CD4-positive, alpha-beta T cell (primary cell): ENCODE data around the gene MED20. TPM values are rescaled to one million over a fixed set of nuclear protein-coding genes. Genes with fewer than 3 reads are reported as not detected.

Experiments
- ATAC-seq: fragments of 200-7000 bp; cut with Tn5 transposase; one replicate; pipeline ENCODE4 v1.10.0; 2022; ENCODE audit warnings: mild to moderate bottlenecking; ENCODE audit not compliant: poor library complexity
- CTCF ChIA-PET: fragments of 350-600 bp; sonication (Branson Sonifier 250); formaldehyde crosslinking; loops from one replicate; lab custom pipeline; 2021; ENCODE audit warnings: antibody characterized with exemption, inconsistent platforms; lab: Charles Lee
- POLR2A ChIA-PET: fragments of 350-600 bp; sonication (Branson Sonifier 250); formaldehyde crosslinking; loops from one replicate; lab custom pipeline; 2021; ENCODE audit warnings: antibody characterized with exemption, inconsistent platforms; lab: Charles Lee
- DNase-seq, 14 experiments: peaks; one replicate each; pipeline ENCODE4 v3.0.0-alpha.2; 2013 to 2020; ENCODE audit warnings: mixed read lengths in 2 of 14
- H3K27ac ChIP-seq, 2 donors: one replicate each; pipeline versions ENCODE4 v1.5.1 to v1.7.0; 2013; ENCODE audit warnings: low read length in 2 of 2, low read depth in 1 of 2, mild to moderate bottlenecking in 1 of 2
- H3K27me3 ChIP-seq, 2 experiments: 1 replicate in 1 of 2; 2 replicates in 1 of 2; pipeline versions ENCODE4 v1.6.1 to v1.7.0; 2013; ENCODE audit warnings: low read length in 2 of 2, control low read depth in 1 of 2, mild to moderate bottlenecking in 1 of 2, moderate library complexity in 1 of 2; ENCODE audit not compliant: insufficient read depth in 2 of 2, control insufficient read depth in 1 of 2
- H3K36me3 ChIP-seq: one replicate; pipeline ENCODE4 v1.6.1; 2013; ENCODE audit warnings: low read length, control low read depth; ENCODE audit not compliant: insufficient read depth
- H3K4me1 ChIP-seq: one replicate; pipeline ENCODE4 v1.6.1; 2013; ENCODE audit warnings: low read length, control low read depth; ENCODE audit not compliant: insufficient read depth
- H3K4me3 ChIP-seq: one replicate; pipeline ENCODE4 v1.5.1; 2013; ENCODE audit warnings: mild to moderate bottlenecking, low read length, moderate library complexity
- H3K9me3 ChIP-seq, 2 experiments: 1 replicate in 1 of 2; 2 replicates in 1 of 2; pipeline versions ENCODE4 v1.6.1 to v1.7.0; 2013; ENCODE audit warnings: low read length in 2 of 2, mild to moderate bottlenecking in 2 of 2, control low read depth in 1 of 2, moderate library complexity in 1 of 2; ENCODE audit not compliant: control insufficient read depth in 1 of 2, insufficient read depth in 1 of 2
- H3K27ac Mint-ChIP-seq: one replicate; pipeline ENCODE4 v1.8.0; 2020; ENCODE audit warnings: mixed read lengths
- H3K27me3 Mint-ChIP-seq: one replicate; pipeline ENCODE4 v1.8.0; 2021; ENCODE audit warnings: mixed read lengths
- H3K36me3 Mint-ChIP-seq: one replicate; pipeline ENCODE4 v1.8.0; 2021; ENCODE audit warnings: low read depth, mixed read lengths
- H3K4me1 Mint-ChIP-seq: one replicate; pipeline ENCODE4 v1.8.0; 2021; ENCODE audit warnings: low read depth, mixed read lengths
- H3K4me3 Mint-ChIP-seq: one replicate; pipeline ENCODE4 v1.8.0; 2020; ENCODE audit warnings: mild to moderate bottlenecking, mixed read lengths
- H3K9me3 Mint-ChIP-seq: one replicate; pipeline ENCODE4 v1.8.0; 2020; ENCODE audit warnings: mixed read lengths
- intact Hi-C, 2 experiments: fragments of 100-400 bp; cut with DNase I in 1 of 2; cut with micrococcal nuclease in 1 of 2; formaldehyde crosslinking; loops; one replicate each; pipeline versions ENCODE4 v1.15.1 to v1.9.0; 2023 to 2025; cut with DNase I, micrococcal nuclease
- total RNA-seq, 174 experiments: library from RNA in 2 of 174; stranded (reverse) in 2 of 174; gene quantifications; one replicate each; pipeline ENCODE4 v1.2.3 and lab custom pipeline; 2021 to 2026
- TF ChIP-seq, protein P1 (sequence below): fragments of 200-600 bp; IDR thresholded peaks from one replicate; pipeline ENCODE4 v1.8.0; 2022; ENCODE audit warnings: antibody characterized with exemption, mild to moderate bottlenecking

The MED20 gene
- total RNA-seq, 2 experiments from 2014 or later = 1.3 to 1.6 TPM

DNA sequence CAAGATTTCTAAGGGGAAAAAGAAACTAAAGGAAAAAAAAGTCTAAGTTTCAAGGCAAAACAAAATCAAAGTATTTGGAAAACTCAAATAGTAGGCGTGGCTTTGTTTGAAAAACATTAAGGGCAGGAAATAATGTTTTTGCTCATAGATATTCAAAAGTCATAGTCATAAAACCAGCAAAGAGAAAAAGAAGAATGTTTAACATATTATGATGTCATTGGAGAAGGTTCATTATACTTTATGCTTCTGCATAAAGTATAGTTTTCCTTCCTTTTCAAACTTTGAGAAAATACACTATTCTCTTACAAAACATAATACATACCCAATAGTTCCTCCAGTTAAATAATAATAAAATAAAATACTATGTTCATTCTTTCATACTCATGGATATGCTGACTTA, 39.4 kb downstream of the MED20 start:
- H3K27me3 Mint-ChIP-seq = no peaks in the 10 kb centered on the region
- no peak overlapping the region for H3K27ac Mint-ChIP-seq

DNA sequence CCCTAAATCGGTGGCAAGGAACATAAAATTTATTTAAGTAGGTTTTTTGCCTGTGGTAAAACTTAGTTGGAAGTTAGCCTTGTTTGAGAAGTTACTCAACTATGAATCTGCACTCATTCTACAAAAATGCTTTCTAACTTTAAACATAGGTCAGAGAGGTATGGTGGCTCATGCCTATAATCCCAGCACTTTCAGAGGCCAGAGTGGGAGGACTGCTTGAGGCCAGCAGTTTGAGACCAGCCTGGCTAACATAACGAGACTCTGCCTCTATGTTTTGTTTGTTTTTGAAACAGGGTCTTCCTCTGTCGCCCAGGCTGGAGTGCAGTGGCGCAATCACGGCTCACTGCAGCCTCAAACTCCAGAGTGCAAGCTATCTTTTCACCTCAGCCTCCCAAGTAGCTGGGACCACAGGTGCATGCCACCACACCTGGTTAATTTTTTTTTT, 42.0 kb downstream of the MED20 start:
- H3K4me1 ChIP-seq = no peaks in the 10 kb centered on the region
- Mint-ChIP-seq H3K27ac (no peak overlapping the region), H3K36me3 (no peaks in the 10 kb centered on the region), H3K4me3 (no peak overlapping the region), H3K9me3 (no peaks in the 10 kb centered on the region), H3K27me3 (no peaks in the 10 kb centered on the region), H3K4me1 (no peaks in the 10 kb centered on the region)
- CTCF ChIA-PET = no interaction called here
- H3K9me3 ChIP-seq = no peaks in the 10 kb centered on the region
- no peak overlapping the region for H3K27ac ChIP-seq
- H3K36me3 ChIP-seq = no peaks in the 10 kb centered on the region
- H3K4me3 ChIP-seq = no peak overlapping the region
- ATAC-seq = no peak
- TF ChIP-seq, protein P1, sequence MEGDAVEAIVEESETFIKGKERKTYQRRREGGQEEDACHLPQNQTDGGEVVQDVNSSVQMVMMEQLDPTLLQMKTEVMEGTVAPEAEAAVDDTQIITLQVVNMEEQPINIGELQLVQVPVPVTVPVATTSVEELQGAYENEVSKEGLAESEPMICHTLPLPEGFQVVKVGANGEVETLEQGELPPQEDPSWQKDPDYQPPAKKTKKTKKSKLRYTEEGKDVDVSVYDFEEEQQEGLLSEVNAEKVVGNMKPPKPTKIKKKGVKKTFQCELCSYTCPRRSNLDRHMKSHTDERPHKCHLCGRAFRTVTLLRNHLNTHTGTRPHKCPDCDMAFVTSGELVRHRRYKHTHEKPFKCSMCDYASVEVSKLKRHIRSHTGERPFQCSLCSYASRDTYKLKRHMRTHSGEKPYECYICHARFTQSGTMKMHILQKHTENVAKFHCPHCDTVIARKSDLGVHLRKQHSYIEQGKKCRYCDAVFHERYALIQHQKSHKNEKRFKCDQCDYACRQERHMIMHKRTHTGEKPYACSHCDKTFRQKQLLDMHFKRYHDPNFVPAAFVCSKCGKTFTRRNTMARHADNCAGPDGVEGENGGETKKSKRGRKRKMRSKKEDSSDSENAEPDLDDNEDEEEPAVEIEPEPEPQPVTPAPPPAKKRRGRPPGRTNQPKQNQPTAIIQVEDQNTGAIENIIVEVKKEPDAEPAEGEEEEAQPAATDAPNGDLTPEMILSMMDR = no peak
- POLR2A ChIA-PET = interaction anchor here (0.6 kb wide), 1 partner anchor 1390 kb away, joined by 3 read pairs; no protein-coding TSS in a partner anchor
- no peak for DNase-seq
- H3K27me3 ChIP-seq = no peaks in the 10 kb centered on the region
- intact Hi-C loops = no loop called here

More for the DNA sequence above, 39.4 kb downstream of the MED20 start:
- no peak overlapping the region for H3K4me3 Mint-ChIP-seq
- ChIA-PET CTCF (no interaction called here), POLR2A (no interaction called here)
- ATAC-seq (no peak), DNase-seq (no peak)
- Histone ChIP-seq H3K27me3 (no peaks in the 10 kb centered on the region), H3K4me3 (no peak overlapping the region), H3K27ac (no peak overlapping the region), H3K9me3 (no peaks in the 10 kb centered on the region), H3K36me3 (no peaks in the 10 kb centered on the region), H3K4me1 (no peaks in the 10 kb centered on the region)
- no peaks in the 10 kb centered on the region for H3K36me3 Mint-ChIP-seq
- intact Hi-C loops = no loop called here
- H3K4me1 Mint-ChIP-seq = no peaks in the 10 kb centered on the region
- TF ChIP-seq, protein P1 = no peak
- H3K9me3 Mint-ChIP-seq = no peaks in the 10 kb centered on the region

DNA sequence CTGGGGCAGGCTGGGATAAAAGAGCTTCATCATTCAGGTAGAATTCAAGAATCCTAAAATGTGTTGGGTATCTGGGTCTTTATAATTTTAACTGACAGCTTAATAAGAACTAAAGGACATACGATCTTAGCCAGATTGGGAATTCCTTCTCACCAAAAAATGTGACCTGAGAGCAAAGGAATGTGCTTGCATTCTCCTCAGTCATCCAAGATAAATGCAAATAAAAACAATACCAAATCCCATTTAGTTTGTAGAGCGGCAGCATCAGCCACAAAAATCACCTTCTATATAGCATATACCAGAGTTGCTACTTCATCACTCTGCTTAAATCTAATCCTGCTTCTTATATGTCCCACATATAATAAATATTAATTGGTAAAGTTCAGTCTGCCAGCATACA, 42.7 kb downstream of the MED20 start:
- no peaks in the 10 kb centered on the region for H3K4me1 ChIP-seq
- CTCF ChIA-PET = no interaction called here
- H3K9me3 ChIP-seq = no peaks in the 10 kb centered on the region
- no peaks in the 10 kb centered on the region for H3K27me3 ChIP-seq
- no peaks in the 10 kb centered on the region for H3K27me3 Mint-ChIP-seq
- intact Hi-C loops = no loop called here
- no peaks in the 10 kb centered on the region for H3K36me3 Mint-ChIP-seq
- no peaks in the 10 kb centered on the region for H3K4me1 Mint-ChIP-seq
- no peak for DNase-seq
- H3K9me3 Mint-ChIP-seq = no peaks in the 10 kb centered on the region
- TF ChIP-seq, protein P1 = no peak
- H3K27ac ChIP-seq = no peak overlapping the region
- H3K4me3 ChIP-seq = no peak overlapping the region
- POLR2A ChIA-PET = no interaction called here
- H3K36me3 ChIP-seq = no peaks in the 10 kb centered on the region
- H3K27ac Mint-ChIP-seq = no peak overlapping the region
- no peak for ATAC-seq
- no peak overlapping the region for H3K4me3 Mint-ChIP-seq
